ENCODE data around the gene ZNF557.

Gene ZNF557

GRCh38 chr19:7125221-7125620 lies 55.7 kb downstream of the ZNF557 start:
- DNase-seq (ENCODE audit: low read depth): no peak

- DNase-seq (ENCODE audit: low read depth): no peak
These were observed 56.6 kb downstream of the ZNF557 start for GRCh38 chr19:7126132-7126531.

- no peak for DNase-seq (ENCODE audit: low read depth)
These were observed 60.5 kb downstream of the ZNF557 start for GRCh38 chr19:7130043-7130442.

- no peak for DNase-seq (ENCODE audit: low read depth)
These were observed 62.6 kb downstream of the ZNF557 start for GRCh38 chr19:7132054-7132453.

- DNase-seq (ENCODE audit: low read depth): no peak
These were observed 67.6 kb downstream of the ZNF557 start for GRCh38 chr19:7137120-7137519.
